ENCODE data around the gene AREL1.

DNA sequence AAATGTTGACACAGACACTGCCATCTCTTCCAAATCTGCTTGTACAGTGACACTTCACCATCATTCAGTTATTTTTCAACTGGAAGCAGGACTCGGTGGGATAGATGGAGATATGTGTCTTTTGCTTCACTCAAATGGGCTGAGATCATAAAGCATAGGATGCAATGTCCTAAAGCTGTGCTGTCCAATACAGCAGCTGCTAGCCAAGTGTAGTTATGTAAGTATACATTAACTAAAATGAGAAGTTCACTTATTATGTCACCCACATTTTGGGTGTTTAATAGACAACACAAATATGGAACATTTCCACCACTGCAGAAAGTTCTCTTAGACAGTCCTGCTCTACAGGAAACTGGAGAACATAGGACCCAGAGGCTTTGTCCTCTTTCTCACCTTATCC is 43.6 kb downstream of the AREL1 start:
- TF ChIP-seq CTCF (IDR thresholded peaks at IDR 0.05) (no peak), POLR2AphosphoS5 (IDR thresholded peaks at IDR 0.05; ENCODE audit: low read depth, low read length) (no peak)
